ENCODE measurements around the gene SDR39U1.

SDR39U1 gene

DNA sequence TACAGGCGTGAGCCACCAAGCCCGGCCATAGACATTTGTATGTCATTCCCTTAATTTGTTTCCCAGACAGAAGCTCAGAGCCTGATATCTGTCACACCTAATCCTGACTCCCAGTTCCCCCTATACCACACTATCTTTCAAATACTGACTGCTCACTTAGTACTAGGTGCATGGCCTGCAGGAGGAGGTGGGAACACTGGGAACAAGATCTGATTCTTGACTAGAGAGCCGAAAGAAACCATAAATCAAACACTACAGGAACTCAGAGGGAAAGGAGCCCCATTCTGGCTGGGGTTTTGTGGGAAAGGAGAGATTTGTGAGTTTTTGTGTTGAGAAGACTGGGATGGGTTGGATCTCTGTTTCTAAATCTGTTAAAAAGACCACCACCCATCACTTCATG is 7.9 kb downstream of the SDR39U1 start:
- Histone ChIP-seq H3K36me3 (peaks cover 41 to 73% (median 61%) of the 10 kb centered on the region in 11 experiments), H3K9ac (peak overlapping the region in 6 of 11 experiments; percentile 31 to 91 (median 86); a peak in 7 of 22 replicates)

DNA sequence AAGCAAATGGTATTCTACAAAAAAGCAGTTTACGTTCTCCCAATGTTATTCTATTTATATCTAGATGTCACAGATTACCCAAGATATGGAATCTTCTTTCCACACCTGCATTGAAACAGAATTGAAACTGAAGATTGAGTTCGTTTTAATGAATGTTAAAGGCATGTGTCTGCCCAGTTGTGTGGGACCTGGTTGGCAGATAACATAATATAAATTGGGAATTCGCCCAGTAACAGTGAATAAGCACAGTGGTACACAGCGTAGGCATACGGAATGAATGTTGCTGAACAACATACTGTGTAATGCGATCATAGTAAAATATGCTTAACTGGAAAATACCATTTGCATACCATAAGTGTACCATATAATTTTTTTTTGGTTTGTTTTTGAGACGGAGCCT is 8.5 kb downstream of the SDR39U1 start:
- H4K20me1 ChIP-seq = peaks cover 4 to 53% (median 21%) of the 10 kb centered on the region in 11 experiments; a peak in 15 of 22 replicates

More for the DNA sequence above, 7.9 kb downstream of the SDR39U1 start:
- no peak for TF ChIP-seq Cebpa-rat (IDR thresholded peaks at IDR 0.05)
- H3K4me3 ChIP-seq = no peak overlapping the region
- peak overlapping the region in 10 of 11 experiments; percentile 7 to 99 (median 97); a peak in 19 of 22 replicates for H3K4me2 ChIP-seq
- peak overlapping the region in 8 of 11 experiments; percentile 5 to 97 (median 92); a peak in 15 of 22 replicates for H3K27ac ChIP-seq
- H3K27me3 ChIP-seq = no peaks in the 10 kb centered on the region
- peaks cover 73 to 93% (median 90%) of the 10 kb centered on the region in 10 experiments for H3K4me1 ChIP-seq
- peaks cover 4 to 58% (median 21%) of the 10 kb centered on the region in 11 experiments; a peak in 15 of 22 replicates for H4K20me1 ChIP-seq
- no peaks in the 10 kb centered on the region for H3K9me3 ChIP-seq (replicated peaks in 1 of 11)

DNA sequence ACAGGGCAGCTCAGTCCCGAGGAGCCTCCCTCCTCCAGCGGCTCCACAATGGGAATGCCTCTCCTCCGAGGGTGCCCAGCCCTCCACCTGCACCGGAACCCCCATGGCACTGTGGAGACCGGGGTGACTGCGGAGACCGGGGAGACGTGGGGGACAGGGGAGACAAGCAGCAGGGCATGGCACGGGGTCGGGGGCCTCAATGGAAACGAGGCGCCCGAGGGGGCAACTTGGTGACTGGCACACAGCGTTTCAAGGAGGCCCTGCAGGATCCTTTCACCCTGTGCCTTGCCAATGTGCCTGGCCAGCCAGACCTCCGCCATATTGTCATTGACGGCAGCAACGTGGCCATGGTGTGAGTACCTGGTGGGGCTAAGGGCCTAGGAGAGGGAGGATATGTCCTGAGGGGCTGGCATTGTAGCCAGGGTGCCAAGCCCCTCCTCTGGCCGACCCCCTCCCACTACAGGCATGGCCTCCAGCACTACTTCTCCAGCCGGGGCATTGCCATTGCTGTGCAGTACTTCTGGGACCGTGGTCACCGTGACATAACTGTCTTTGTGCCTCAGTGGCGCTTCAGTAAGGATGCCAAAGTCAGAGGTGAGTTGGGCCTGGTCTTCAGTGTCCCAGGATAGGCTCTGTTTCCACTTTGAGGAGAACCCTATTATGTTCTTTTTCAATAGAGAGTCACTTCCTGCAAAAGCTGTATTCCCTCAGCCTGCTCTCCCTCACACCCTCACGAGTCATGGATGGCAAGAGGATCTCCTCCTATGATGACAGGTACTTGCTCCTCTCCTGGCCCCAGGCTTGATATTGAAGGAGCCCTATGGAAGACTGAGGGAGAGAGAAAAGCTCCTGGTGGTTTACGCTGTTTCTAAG is 10.1 kb downstream of the SDR39U1 start:
- Histone ChIP-seq H4K20me1 (peaks cover 4 to 44% (median 21%) of the 10 kb centered on the region in 11 experiments; a peak in 15 of 22 replicates), H3K9ac (peak overlapping the region; percentile 38 to 99 (median 95); a peak in 18 of 22 replicates), H3K36me3 (peaks cover 22 to 51% (median 40%) of the 10 kb centered on the region in 11 experiments), H3K9me3 (replicated peaks in 1 of 11) (no peaks in the 10 kb centered on the region), H3K4me1 (peaks cover 76 to 93% (median 89%) of the 10 kb centered on the region in 10 experiments), H3K27ac (peak overlapping the region in 7 of 11 experiments; percentile 12 to 98 (median 41); a peak in 10 of 22 replicates), H3K27me3 (no peaks in the 10 kb centered on the region), H3K4me2 (peak overlapping the region; percentile 88 to 99 (median 98)), H3K4me3 (peak overlapping the region in 8 of 10 experiments; percentile 12 to 91 (median 84); a peak in 13 of 20 replicates)
- TF ChIP-seq Cebpa-rat (IDR thresholded peaks at IDR 0.05) = no peak

More for the DNA sequence above, 8.5 kb downstream of the SDR39U1 start:
- Histone ChIP-seq H3K27ac (peak overlapping the region in 4 of 11 experiments; percentile 18 to 97 (median 94); a peak in 4 of 22 replicates), H3K4me2 (peak overlapping the region in 6 of 11 experiments; percentile 94 to 99 (median 97); a peak in 11 of 22 replicates), H3K36me3 (peaks cover 35 to 66% (median 55%) of the 10 kb centered on the region in 11 experiments), H3K4me3 (no peak overlapping the region), H3K9ac (0 out of 22 replicates have a peak overlapping the region, but pooled peaks of 2 of the 11 experiments have one; percentile 51 to 89), H3K9me3 (replicated peaks in 1 of 11) (no peaks in the 10 kb centered on the region), H3K27me3 (no peaks in the 10 kb centered on the region), H3K4me1 (peaks cover 73 to 93% (median 89%) of the 10 kb centered on the region in 10 experiments)
- TF ChIP-seq Cebpa-rat (IDR thresholded peaks at IDR 0.05) = no peak

DNA sequence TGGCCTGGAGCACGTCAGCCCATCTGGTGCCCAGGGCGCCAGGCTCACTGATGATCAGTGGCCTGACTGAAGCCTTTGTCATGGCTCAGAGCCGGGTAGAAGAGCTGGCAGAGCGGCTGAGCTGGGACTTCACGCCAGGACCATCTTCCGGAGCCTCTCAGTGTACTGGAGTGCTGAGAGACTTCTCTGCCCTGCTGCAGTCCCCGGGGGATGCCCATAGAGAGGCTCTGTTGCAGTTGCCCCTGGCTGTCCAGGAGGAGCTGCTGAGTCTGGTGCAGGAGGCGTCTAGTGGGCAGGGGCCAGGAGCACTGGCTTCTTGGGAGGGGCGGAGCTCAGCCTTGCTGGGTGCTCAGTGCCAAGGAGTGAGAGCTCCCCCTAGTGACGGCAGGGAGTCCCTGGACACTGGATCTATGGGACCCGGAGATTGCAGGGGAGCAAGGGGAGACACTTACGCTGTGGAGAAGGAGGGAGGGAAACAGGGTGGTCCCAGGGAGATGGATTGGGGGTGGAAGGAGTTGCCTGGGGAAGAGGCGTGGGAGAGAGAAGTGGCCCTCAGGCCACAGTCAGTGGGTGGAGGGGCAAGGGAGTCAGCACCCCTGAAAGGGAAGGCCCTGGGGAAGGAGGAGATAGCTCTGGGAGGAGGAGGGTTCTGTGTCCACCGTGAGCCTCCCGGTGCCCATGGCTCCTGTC is 10.9 kb downstream of the SDR39U1 start:
- peak overlapping the region; percentile 78 to 91 (median 84) for H3K4me3 ChIP-seq

DNA sequence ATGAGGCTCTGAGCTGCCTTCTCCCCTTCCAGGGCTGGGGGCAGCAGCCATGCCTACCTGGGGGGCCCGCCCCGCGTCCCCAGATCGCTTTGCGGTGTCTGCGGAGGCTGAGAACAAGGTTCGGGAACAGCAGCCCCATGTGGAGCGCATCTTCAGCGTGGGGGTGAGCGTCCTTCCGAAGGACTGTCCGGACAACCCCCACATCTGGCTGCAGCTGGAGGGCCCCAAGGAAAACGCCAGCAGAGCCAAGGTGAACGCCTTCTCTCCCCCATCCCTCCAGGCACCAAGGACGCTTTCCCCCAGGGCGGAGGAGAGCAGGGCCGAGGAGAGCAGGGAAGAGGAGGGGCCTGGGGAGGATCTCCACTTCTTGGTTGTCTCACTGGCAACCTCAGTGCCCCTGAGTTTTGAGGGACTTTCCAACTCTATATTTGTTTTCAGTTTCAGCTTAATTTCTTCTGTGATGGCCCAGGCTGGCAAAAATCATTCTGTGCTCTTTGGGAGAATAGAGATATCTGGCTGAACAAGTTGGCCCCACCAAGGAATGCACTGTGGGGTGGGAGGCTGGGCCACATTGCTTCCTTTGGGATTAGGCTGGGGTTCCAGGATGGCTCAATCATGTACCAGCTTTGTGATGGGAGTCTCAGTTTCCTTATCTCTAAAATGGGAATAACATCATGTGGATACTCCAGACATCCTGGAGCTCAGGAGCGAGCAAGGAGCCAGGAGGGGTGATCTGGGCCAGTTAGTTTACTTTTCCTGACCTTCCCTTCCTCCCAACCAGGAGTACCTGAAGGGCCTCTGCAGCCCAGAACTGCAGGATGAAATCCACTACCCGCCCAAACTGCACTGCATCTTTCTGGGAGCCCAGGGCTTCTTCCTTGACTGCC is 11.7 kb downstream of the SDR39U1 start:
- Histone ChIP-seq H3K27ac (peak overlapping the region; percentile 96 to 99 (median 98)), H3K4me1 (peaks cover 61 to 93% (median 87%) of the 10 kb centered on the region in 10 experiments), H4K20me1 (peaks cover 4 to 36% (median 21%) of the 10 kb centered on the region in 11 experiments; a peak in 15 of 22 replicates), H3K27me3 (no peaks in the 10 kb centered on the region), H3K9me3 (replicated peaks in 1 of 11) (no peaks in the 10 kb centered on the region), H3K36me3 (peaks cover 22 to 38% (median 31%) of the 10 kb centered on the region in 11 experiments), H3K9ac (peak overlapping the region; percentile 94 to 99 (median 97)), H3K4me3 (peak overlapping the region; percentile 78 to 91 (median 84)), H3K4me2 (peak overlapping the region; percentile 88 to 99 (median 98))
- TF ChIP-seq Cebpa-rat (IDR thresholded peaks at IDR 0.05) = no peak

More for the DNA sequence above, 10.9 kb downstream of the SDR39U1 start:
- Histone ChIP-seq H3K9me3 (replicated peaks in 1 of 11) (no peaks in the 10 kb centered on the region), H3K4me2 (peak overlapping the region; percentile 88 to 99 (median 98)), H3K4me1 (peaks cover 68 to 93% (median 88%) of the 10 kb centered on the region in 10 experiments), H3K36me3 (peaks cover 22 to 44% (median 34%) of the 10 kb centered on the region in 11 experiments), H4K20me1 (peaks cover 4 to 42% (median 21%) of the 10 kb centered on the region in 11 experiments; a peak in 15 of 22 replicates), H3K27me3 (no peaks in the 10 kb centered on the region), H3K27ac (peak overlapping the region in 10 of 11 experiments; percentile 96 to 99 (median 98); a peak in 20 of 22 replicates), H3K9ac (peak overlapping the region; percentile 94 to 99 (median 97); a peak in 21 of 22 replicates)
- TF ChIP-seq Cebpa-rat (IDR thresholded peaks at IDR 0.05) = no peak

DNA sequence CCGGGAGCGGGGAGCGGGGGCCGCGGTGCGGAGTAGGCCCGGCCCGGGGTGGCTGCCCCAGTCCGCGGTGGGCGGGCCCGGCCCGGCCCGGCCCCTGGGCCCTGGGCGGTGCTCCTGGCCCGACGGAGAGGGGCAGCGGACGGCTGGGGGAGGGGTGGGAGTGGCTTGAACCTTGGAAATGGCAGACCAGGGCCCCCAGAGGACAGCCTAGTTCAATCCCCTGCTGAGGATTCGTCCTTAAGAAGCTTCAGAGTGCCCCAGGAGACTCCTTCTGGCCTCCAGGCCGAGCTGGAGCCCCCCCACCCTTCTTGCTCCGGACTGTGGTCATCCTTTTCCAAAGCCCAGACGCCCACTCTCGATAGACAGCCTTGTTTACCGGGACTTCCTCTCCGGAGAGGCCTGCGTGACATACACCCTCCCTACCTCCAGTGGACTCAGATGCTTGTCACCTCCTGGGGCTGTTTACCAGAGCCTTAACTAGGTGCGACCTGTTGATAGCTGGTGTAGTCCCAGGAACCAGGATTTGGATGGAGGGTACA is 12.4 kb downstream of the SDR39U1 start:
- Histone ChIP-seq H4K20me1 (peaks cover 4 to 29% (median 21%) of the 10 kb centered on the region in 11 experiments; a peak in 15 of 22 replicates), H3K9ac (peak overlapping the region; percentile 94 to 99 (median 97)), H3K9me3 (replicated peaks in 1 of 11) (no peaks in the 10 kb centered on the region), H3K4me2 (peak overlapping the region; percentile 88 to 99 (median 98)), H3K27ac (peak overlapping the region; percentile 96 to 99 (median 98)), H3K4me1 (peaks cover 61 to 93% (median 86%) of the 10 kb centered on the region in 10 experiments), H3K4me3 (peak overlapping the region; percentile 78 to 91 (median 84)), H3K27me3 (no peaks in the 10 kb centered on the region), H3K36me3 (peaks cover 22 to 34% (median 28%) of the 10 kb centered on the region in 11 experiments)
- no peak for TF ChIP-seq Cebpa-rat (IDR thresholded peaks at IDR 0.05)

DNA sequence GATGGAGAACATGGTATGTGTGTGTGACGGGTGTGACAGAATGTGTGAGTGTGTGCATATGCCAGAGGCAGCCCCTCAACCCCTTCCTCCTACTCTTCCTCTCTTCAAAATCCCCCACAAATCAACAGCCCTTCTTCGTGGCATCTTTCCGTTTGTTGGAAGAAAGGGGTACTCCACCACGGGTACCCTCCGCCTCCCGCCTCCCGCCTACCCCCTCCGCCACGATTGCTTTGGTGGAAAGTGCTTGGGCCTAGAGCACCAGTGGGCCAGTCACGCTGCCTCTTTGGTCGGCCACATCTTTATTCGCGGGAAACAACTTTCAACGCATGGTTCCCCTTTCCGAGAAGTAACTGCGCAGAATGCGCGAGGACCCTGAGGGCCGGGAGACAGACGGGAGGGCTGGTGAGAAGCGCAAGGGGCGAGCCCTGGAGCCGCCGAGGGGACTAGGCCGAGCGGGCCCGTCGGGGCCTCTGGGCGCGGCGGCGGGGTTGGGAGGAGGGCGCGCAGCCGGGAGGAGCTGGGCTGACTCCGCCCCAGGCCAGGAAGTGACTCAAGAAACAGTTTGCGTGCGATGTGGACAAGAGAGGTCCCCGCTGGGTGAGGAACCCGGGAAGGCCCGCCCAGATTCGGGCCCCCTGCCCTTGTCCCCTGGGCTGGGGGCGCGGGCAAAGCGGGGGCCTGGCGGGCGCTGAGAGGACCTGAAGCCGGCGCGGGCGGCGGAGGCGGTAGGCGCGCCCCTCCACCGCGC is 13.0 kb downstream of the SDR39U1 start, which contains the start of the genes CBLN3 and KHNYN:
Gene CBLN3 (minus strand): TSS at position 274 of the 748 bp plus-strand sequence. CDS start 614 bp downstream, outside the sequence.
Gene KHNYN (plus strand): TSS at position 560 of the 748 bp plus-strand sequence. CDS start 777 bp downstream, outside the sequence.
- no peak for TF ChIP-seq Cebpa-rat (IDR thresholded peaks at IDR 0.05)
- Histone ChIP-seq H3K9me3 (replicated peaks in 1 of 11) (no peaks in the 10 kb centered on the region), H3K27ac (peak within 1 kb of the TSS; percentile 96 to 99 (median 98)), H4K20me1 (peaks cover 4 to 29% (median 21%) of the 10 kb centered on the region in 11 experiments; a peak in 15 of 22 replicates), H3K4me1 (peaks cover 60 to 93% (median 86%) of the 10 kb centered on the region in 10 experiments), H3K9ac (peak within 1 kb of the TSS; percentile 94 to 99 (median 97)), H3K36me3 (peaks cover 22 to 28% (median 26%) of the 10 kb centered on the region in 11 experiments), H3K4me2 (peak within 1 kb of the TSS; percentile 88 to 99 (median 98)), H3K4me3 (peak within 1 kb of the TSS; percentile 78 to 91 (median 84)), H3K27me3 (no peaks in the 10 kb centered on the region)
